ENCODE measurements around the gene LSM7.

- no peak for TF ChIP-seq CTCF (IDR thresholded peaks at IDR 0.05)
- TF ChIP-seq EP300 (IDR thresholded peaks at IDR 0.05), result no peak
- TF ChIP-seq POLR2AphosphoS5 (IDR thresholded peaks at IDR 0.05), result no peak
- no peak for TF ChIP-seq POLR2A (IDR thresholded peaks at IDR 0.05)
Observed at GRCh38 chr19:2306971-2307370, 21.4 kb downstream of the LSM7 start.
